C4-2B (cell line): ENCODE data around the gene METTL1.

Source experiments
- H3K27ac ChIP-seq: fragments of 450-650 bp; 2 replicates; pipeline ENCODE4 v1.5.1; 2017
- CTCF ChIP-seq: fragments of 450-650 bp; conservative IDR thresholded peaks from 2 replicates; pipeline ENCODE4 v1.5.1; 2017; ENCODE audit warnings: mild to moderate bottlenecking
- ZFX ChIP-seq: fragments of 450-650 bp; IDR thresholded peaks from 2 replicates; pipeline ENCODE4 v1.6.1; 2017

Gene METTL1

GRCh38 chr12:57743769-57744168 lies 28.1 kb downstream of the METTL1 start:
- TF ChIP-seq ZFX (no peak), CTCF (no peak)
- H3K27ac ChIP-seq: no peak overlapping the region

- H3K27ac ChIP-seq: no peak overlapping the region
- no peak for TF ChIP-seq ZFX
- no peak for TF ChIP-seq CTCF
Observed at GRCh38 chr12:57741844-57742738, 29.8 kb downstream of the METTL1 start.

GRCh38 chr12:57741413-57741789 lies 30.5 kb downstream of the METTL1 start:
- no peak overlapping the region for H3K27ac ChIP-seq
- TF ChIP-seq ZFX (no peak), CTCF (no peak)

GRCh38 chr12:57740656-57741412 lies 31.1 kb downstream of the METTL1 start:
- H3K27ac ChIP-seq: no peak overlapping the region
- TF ChIP-seq CTCF: no peak
- no peak for TF ChIP-seq ZFX

GRCh38 chr12:57739914-57740538 lies 31.9 kb downstream of the METTL1 start:
- H3K27ac ChIP-seq: no peak overlapping the region
- TF ChIP-seq ZFX: no peak
- TF ChIP-seq CTCF: no peak

- H3K27ac ChIP-seq: no peak overlapping the region
- TF ChIP-seq ZFX (no peak), CTCF (no peak)
Observed at GRCh38 chr12:57739387-57739786, 32.5 kb downstream of the METTL1 start.
